K562 (cell line): ENCODE results near the gene LDAH. TPM values are rescaled to one million over a fixed set of nuclear protein-coding genes. Genes with fewer than 3 reads are reported as not detected.

Experiments
- ARHGAP35 ChIP-seq: fragments of 450-650 bp; IDR thresholded peaks from 2 replicates; pipeline ENCODE4 v1.6.1; 2018; ENCODE audit not compliant: partially characterized antibody
- CBFB ChIP-seq: sonication (generic); formaldehyde crosslinking; IDR thresholded peaks from 2 replicates; pipeline ENCODE4 v1.4.0; 2020; ENCODE audit warnings: mild to moderate bottlenecking, missing genetic modification reagents
- CLOCK ChIP-seq: fragments of 250-450 bp; sonication (Bioruptor Pico); IDR thresholded peaks from 2 replicates; pipeline ENCODE4 v1.4.0; 2020; ENCODE audit warnings: mild to moderate bottlenecking, moderate library complexity, borderline replicate concordance
- DIDO1 ChIP-seq: fragments of 450-650 bp; IDR thresholded peaks from 2 replicates; pipeline ENCODE4 v1.6.1; 2016; ENCODE audit warnings: low read depth, missing biosample characterization, missing genetic modification characterization
- GTF2B ChIP-seq: IDR thresholded peaks from 2 replicates; pipeline ENCODE4 v1.6.1; 2011; ENCODE audit not compliant: insufficient read length; ENCODE audit errors: extremely low read depth
- HDAC3 ChIP-seq: fragments of 450-650 bp; IDR thresholded peaks from 2 replicates; pipeline ENCODE4 v1.6.1; 2018; ENCODE audit warnings: borderline replicate concordance, mild to moderate bottlenecking, moderate library complexity; ENCODE audit not compliant: partially characterized antibody
- KAT2B ChIP-seq: IDR thresholded peaks from one replicate; pipeline ENCODE4 v1.6.1; 2012; ENCODE audit warnings: low read depth, mild to moderate bottlenecking, control low read depth, inconsistent platforms, low read length, moderate library complexity
- KLF16 ChIP-seq: IDR thresholded peaks from 2 replicates; pipeline ENCODE4 v1.6.1; 2016; ENCODE audit warnings: antibody characterized with exemption
- NFIX ChIP-seq: fragments of 250-450 bp; sonication (Bioruptor Pico); IDR thresholded peaks from 2 replicates; pipeline ENCODE4 v1.4.0; 2020; ENCODE audit warnings: low read depth, mild to moderate bottlenecking, moderate library complexity
- PHTF2 ChIP-seq: fragments of 250-450 bp; sonication (Bioruptor Pico); IDR thresholded peaks from 2 replicates; pipeline ENCODE4 v1.5.0; 2021; ENCODE audit warnings: mild to moderate bottlenecking
- POLR2H ChIP-seq: IDR thresholded peaks from 2 replicates; pipeline ENCODE4 v1.6.1; 2016; ENCODE audit warnings: missing genetic modification characterization, low read depth, mild to moderate bottlenecking, control low read depth, missing compliant biosample characterization, moderate library complexity
- RAD21 ChIP-seq, 2 experiments: fragments of 250-450 bp in 1 of 2; fragments of 450-650 bp in 1 of 2; sonication (Bioruptor Pico) in 1 of 2; formaldehyde crosslinking in 1 of 2; IDR thresholded peaks in 1 of 2; conservative IDR thresholded peaks in 1 of 2; 2 replicates each; pipeline versions ENCODE4 v1.4.0 to v1.8.0; 2020 to 2022; ENCODE audit warnings: mild to moderate bottlenecking in 2 of 2, moderate library complexity in 1 of 2
- SMARCC2 ChIP-seq: fragments of 450-650 bp; IDR thresholded peaks from 2 replicates; pipeline ENCODE4 v1.6.1; 2017; ENCODE audit warnings: antibody characterized with exemption, moderate library complexity, mild to moderate bottlenecking, low read depth
- ZFP1 ChIP-seq: fragments of 450-650 bp; formaldehyde crosslinking; IDR thresholded peaks from 2 replicates; pipeline ENCODE4 v1.4.0; 2020; ENCODE audit warnings: mild to moderate bottlenecking, mixed read lengths
- ZNF174 ChIP-seq: fragments of 250-450 bp; sonication (Bioruptor Pico); IDR thresholded peaks from 2 replicates; pipeline ENCODE4 v1.4.0; 2020; ENCODE audit warnings: mild to moderate bottlenecking
- ZNF644 ChIP-seq: fragments of 200-800 bp; sonication (Bioruptor generic); IDR thresholded peaks from 2 replicates; pipeline ENCODE4 v1.6.1; 2016; ENCODE audit warnings: low read depth, missing genetic modification characterization, missing compliant biosample characterization
- polyA plus RNA-seq, 8 experiments: library from polyadenylated mRNA; depleted of rRNA in 4 of 8; stranded (reverse) in 5 of 8; unstranded in 3 of 8; fragments of >200 nt; fragmentation: Nextera tagmentation in 2 of 8; fragmentation: Illumina TruSeq in 1 of 8; extraction: Ambion mirVana in 2 of 8; extraction: Trizol in 1 of 8; gene quantifications; 2 replicates each; pipeline versions ENCODE4 v1.2.1 to v1.2.3, GENCODE V29; 2011 to 2014; ENCODE audit warnings: inconsistent platforms in 1 of 8, missing spikeins in 1 of 8
- total RNA-seq, 7 experiments: library from RNA; depleted of rRNA in 6 of 7; stranded (reverse); fragments of >200 nt in 6 of 7; fragmentation: Illumina TruSeq in 2 of 7; extraction: Trizol in 2 of 7; gene quantifications; 2 replicates each; pipeline versions ENCODE4 v1.2.1 to v1.2.3, GENCODE V29; 2011 to 2021; ENCODE audit warnings: low replicate concordance in 1 of 7
- TF ChIP-seq, protein P1 (sequence below): sonication (generic); formaldehyde crosslinking; IDR thresholded peaks from 2 replicates; pipeline ENCODE4 v1.8.0; 2022; ENCODE audit warnings: mild to moderate bottlenecking, missing genetic modification reagents
- TF ChIP-seq, protein P2 (sequence below): fragments of 250-450 bp; sonication (Bioruptor Pico); IDR thresholded peaks from 2 replicates; pipeline ENCODE4 v1.4.0; 2020; ENCODE audit warnings: mild to moderate bottlenecking, moderate library complexity
- TF ChIP-seq, protein P3 (sequence below): sonication (generic); formaldehyde crosslinking; IDR thresholded peaks from 2 replicates; pipeline ENCODE4 v1.8.0; 2022; ENCODE audit warnings: missing genetic modification reagents, mild to moderate bottlenecking, borderline replicate concordance

The LDAH gene
- total and polyA plus RNA-seq, 9 of the 15 experiments (the other 6 are each of a cell fraction or from before 2014, with no cell fraction given), result 22.3 to 60.1 (median 40.0) TPM

GRCh38 chr2:20661421-20662307, 161.2 kb downstream of the LDAH start (continued):
- TF ChIP-seq, protein P1, sequence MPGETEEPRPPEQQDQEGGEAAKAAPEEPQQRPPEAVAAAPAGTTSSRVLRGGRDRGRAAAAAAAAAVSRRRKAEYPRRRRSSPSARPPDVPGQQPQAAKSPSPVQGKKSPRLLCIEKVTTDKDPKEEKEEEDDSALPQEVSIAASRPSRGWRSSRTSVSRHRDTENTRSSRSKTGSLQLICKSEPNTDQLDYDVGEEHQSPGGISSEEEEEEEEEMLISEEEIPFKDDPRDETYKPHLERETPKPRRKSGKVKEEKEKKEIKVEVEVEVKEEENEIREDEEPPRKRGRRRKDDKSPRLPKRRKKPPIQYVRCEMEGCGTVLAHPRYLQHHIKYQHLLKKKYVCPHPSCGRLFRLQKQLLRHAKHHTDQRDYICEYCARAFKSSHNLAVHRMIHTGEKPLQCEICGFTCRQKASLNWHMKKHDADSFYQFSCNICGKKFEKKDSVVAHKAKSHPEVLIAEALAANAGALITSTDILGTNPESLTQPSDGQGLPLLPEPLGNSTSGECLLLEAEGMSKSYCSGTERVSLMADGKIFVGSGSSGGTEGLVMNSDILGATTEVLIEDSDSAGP, result no peak
- TF ChIP-seq HDAC3, result no peak
- TF ChIP-seq, protein P2, sequence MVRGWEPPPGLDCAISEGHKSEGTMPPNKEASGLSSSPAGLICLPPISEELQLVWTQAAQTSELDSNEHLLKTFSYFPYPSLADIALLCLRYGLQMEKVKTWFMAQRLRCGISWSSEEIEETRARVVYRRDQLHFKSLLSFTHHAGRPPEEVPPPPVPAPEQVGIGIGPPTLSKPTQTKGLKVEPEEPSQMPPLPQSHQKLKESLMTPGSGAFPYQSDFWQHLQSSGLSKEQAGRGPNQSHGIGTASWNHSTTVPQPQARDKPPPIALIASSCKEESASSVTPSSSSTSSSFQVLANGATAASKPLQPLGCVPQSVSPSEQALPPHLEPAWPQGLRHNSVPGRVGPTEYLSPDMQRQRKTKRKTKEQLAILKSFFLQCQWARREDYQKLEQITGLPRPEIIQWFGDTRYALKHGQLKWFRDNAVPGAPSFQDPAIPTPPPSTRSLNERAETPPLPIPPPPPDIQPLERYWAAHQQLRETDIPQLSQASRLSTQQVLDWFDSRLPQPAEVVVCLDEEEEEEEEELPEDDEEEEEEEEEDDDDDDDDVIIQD (CRISPR knock-in tag), result no peak
- TF ChIP-seq ZNF644 (tag), result no peak
- TF ChIP-seq GTF2B, result no peak
- no peak for TF ChIP-seq ZFP1 (CRISPR knock-in tag)
- TF ChIP-seq RAD21 (CRISPR knock-in tag; conservative IDR thresholded peaks at IDR 0.05 in 1 of 2, IDR thresholded peaks at IDR 0.05 in 1 of 2), result peak; percentile 90 to 97
- TF ChIP-seq NFIX (CRISPR knock-in tag), result no peak
- no peak for TF ChIP-seq PHTF2 (CRISPR knock-in tag)
- TF ChIP-seq CLOCK (CRISPR knock-in tag), result no peak
- TF ChIP-seq DIDO1, result no peak
- 0 out of 2 replicates have a peak, but pooled peaks have one; percentile 16 for TF ChIP-seq KLF16
- no peak for TF ChIP-seq KAT2B
- no peak for TF ChIP-seq ARHGAP35
- no peak for TF ChIP-seq ZNF174 (CRISPR knock-in tag)
- TF ChIP-seq POLR2H (tag), result no peak
- TF ChIP-seq, protein P3, sequence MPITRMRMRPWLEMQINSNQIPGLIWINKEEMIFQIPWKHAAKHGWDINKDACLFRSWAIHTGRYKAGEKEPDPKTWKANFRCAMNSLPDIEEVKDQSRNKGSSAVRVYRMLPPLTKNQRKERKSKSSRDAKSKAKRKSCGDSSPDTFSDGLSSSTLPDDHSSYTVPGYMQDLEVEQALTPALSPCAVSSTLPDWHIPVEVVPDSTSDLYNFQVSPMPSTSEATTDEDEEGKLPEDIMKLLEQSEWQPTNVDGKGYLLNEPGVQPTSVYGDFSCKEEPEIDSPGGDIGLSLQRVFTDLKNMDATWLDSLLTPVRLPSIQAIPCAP (CRISPR knock-in tag), result no peak
- TF ChIP-seq SMARCC2, result no peak
- TF ChIP-seq CBFB (CRISPR knock-in tag), result no peak
